H1 (cell line): Measurements from ENCODE around the gene MPRIP. TPM values are rescaled to one million over a fixed set of nuclear protein-coding genes. Genes with fewer than 3 reads are reported as not detected.

Source experiments
- CTCF ChIA-PET: fragments of 300-600 bp; sonication (Branson Sonifier 250); formaldehyde crosslinking; loops from one replicate; lab custom pipeline; 2021; ENCODE audit not compliant: partially characterized antibody; lab: Charles Lee
- POLR2A ChIA-PET: fragments of 300-600 bp; sonication (Branson Sonifier 250); formaldehyde crosslinking; loops from one replicate; lab custom pipeline; 2021; ENCODE audit warnings: inconsistent platforms; ENCODE audit not compliant: partially characterized antibody; lab: Charles Lee
- DNase-seq, 2 experiments: peaks; one replicate each; pipeline versions ENCODE4 v3.0.0 to v3.0.0-alpha.2; 2010 to 2022; ENCODE audit warnings: low spot score in 2 of 2, low read depth in 1 of 2, mixed read lengths in 1 of 2
- FAIRE-seq: peaks from 2 replicates; lab custom pipeline; 2011; peaks lifted over from hg19 to GRCh38; lab: Jason Lieb, UNC
- H2AFZ ChIP-seq: 2 replicates; pipeline ENCODE4 v1.8.1; 2012; ENCODE audit warnings: low read length, inconsistent platforms
- H2AK5ac ChIP-seq: 2 replicates; pipeline ENCODE4 v1.6.1; 2013; ENCODE audit warnings: low read depth, low read length
- H2BK120ac ChIP-seq: replicated peaks from 2 replicates; pipeline ENCODE3; 2013; ENCODE audit warnings: low read depth, low read length, inconsistent platforms
- H2BK12ac ChIP-seq: 2 replicates; pipeline ENCODE4 v1.6.1; 2013; ENCODE audit warnings: low read depth, low read length
- H2BK15ac ChIP-seq: 2 replicates; pipeline ENCODE4 v1.6.1; 2013; ENCODE audit warnings: low read length
- H2BK20ac ChIP-seq: 2 replicates; pipeline ENCODE4 v1.6.1; 2013; ENCODE audit warnings: low read length
- H2BK5ac ChIP-seq: 2 replicates; pipeline ENCODE4 v1.6.1; 2013; ENCODE audit warnings: low read depth, low read length
- H3K14ac ChIP-seq: 2 replicates; pipeline ENCODE4 v1.6.1; 2013; ENCODE audit warnings: inconsistent platforms; ENCODE audit not compliant: insufficient read length
- H3K18ac ChIP-seq: 2 replicates; pipeline ENCODE4 v1.6.1; 2013; ENCODE audit warnings: low read length; ENCODE audit errors: extremely low read depth
- H3K23ac ChIP-seq: 2 replicates; pipeline ENCODE4 v1.6.1; 2013; ENCODE audit warnings: inconsistent platforms; ENCODE audit not compliant: insufficient read length
- H3K23me2 ChIP-seq: 2 replicates; pipeline ENCODE4 v1.6.1; 2013; ENCODE audit warnings: low read depth, low read length
- H3K27ac ChIP-seq: 2 replicates; pipeline ENCODE4 v1.6.1; 2011; ENCODE audit warnings: low read depth, low read length, inconsistent platforms
- H3K27me3 ChIP-seq, 4 experiments: replicated peaks in 1 of 4; 1 replicate in 1 of 4; 2 replicates in 3 of 4; pipeline versions ENCODE4 v1.6.1 to v1.8.1; 2011 to 2013; ENCODE audit warnings: low read length in 3 of 4, mild to moderate bottlenecking in 3 of 4, inconsistent platforms in 2 of 4, mixed read lengths in 2 of 4, moderate library complexity in 1 of 4; ENCODE audit not compliant: control insufficient read depth in 3 of 4, insufficient read depth in 3 of 4; ENCODE audit errors: extremely low read depth in 1 of 4
- H3K36me3 ChIP-seq, 4 experiments: 2 replicates each; pipeline versions ENCODE4 v1.6.1 to v1.8.1; 2011 to 2013; ENCODE audit warnings: mild to moderate bottlenecking in 4 of 4, low read length in 3 of 4, moderate library complexity in 2 of 4, control low read depth in 1 of 4, inconsistent platforms in 1 of 4; ENCODE audit not compliant: insufficient read depth in 4 of 4, control insufficient read depth in 2 of 4
- H3K4ac ChIP-seq: replicated peaks from 2 replicates; pipeline ENCODE3; 2013; ENCODE audit warnings: low read length, low read depth, mixed read lengths, inconsistent platforms; ENCODE audit not compliant: insufficient read length
- H3K4me1 ChIP-seq, 4 experiments: replicated peaks in 1 of 4; 1 replicate in 1 of 4; 2 replicates in 3 of 4; pipeline versions ENCODE4 v1.6.1 to v1.8.1; 2011 to 2013; ENCODE audit warnings: low read length in 3 of 4, inconsistent platforms in 2 of 4, mixed read lengths in 1 of 4; ENCODE audit not compliant: insufficient read depth in 4 of 4, control insufficient read depth in 3 of 4
- H3K4me2 ChIP-seq, 2 experiments: 2 replicates each; pipeline versions ENCODE4 v1.6.1 to v1.8.1; 2011 to 2013; ENCODE audit warnings: low read depth in 2 of 2, low read length in 2 of 2, control low read depth in 1 of 2, inconsistent platforms in 1 of 2, mild to moderate bottlenecking in 1 of 2; ENCODE audit not compliant: insufficient read depth in 1 of 2
- H3K4me3 ChIP-seq, 4 experiments: fragments of 200-600, 300-600 bp in 1 of 4; sonication (generic), shearing (Covaris generic), sonication (Bioruptor Twin) in 1 of 4; 2 replicates each; pipeline versions ENCODE4 v1.5.1 to v1.8.1; 2011 to 2016; ENCODE audit warnings: low read length in 4 of 4, low read depth in 3 of 4, control low read depth in 2 of 4, inconsistent platforms in 2 of 4, mild to moderate bottlenecking in 2 of 4, mixed read lengths in 1 of 4, moderate library complexity in 1 of 4; ENCODE audit not compliant: insufficient read depth in 2 of 4; ENCODE audit errors: extremely low read depth in 1 of 4
- H3K56ac ChIP-seq: replicated peaks from 2 replicates; pipeline ENCODE3; 2013; ENCODE audit warnings: low read depth, mild to moderate bottlenecking, mixed read lengths, low read length, inconsistent platforms; ENCODE audit not compliant: insufficient read length
- H3K79me1 ChIP-seq: 2 replicates; pipeline ENCODE4 v1.6.1; 2013; ENCODE audit warnings: low read depth, low read length, control low read depth
- H3K79me2 ChIP-seq, 2 experiments: 2 replicates each; pipeline versions ENCODE4 v1.6.1 to v1.8.1; 2012 to 2013; ENCODE audit warnings: low read length in 2 of 2, mild to moderate bottlenecking in 2 of 2, inconsistent platforms in 1 of 2; ENCODE audit not compliant: insufficient read depth in 2 of 2, control insufficient read depth in 1 of 2
- H3K9ac ChIP-seq, 4 experiments: replicated peaks in 1 of 4; 1 replicate in 1 of 4; 2 replicates in 3 of 4; pipeline versions ENCODE4 v1.6.1 to v1.8.1; 2011 to 2013; ENCODE audit warnings: low read depth in 3 of 4, low read length in 3 of 4, control low read depth in 2 of 4, mild to moderate bottlenecking in 2 of 4, moderate library complexity in 2 of 4, inconsistent platforms in 1 of 4; ENCODE audit errors: extremely low read depth in 1 of 4
- H3K9me3 ChIP-seq, 2 experiments: 2 replicates each; pipeline versions ENCODE4 v1.6.1 to v1.8.1; 2012 to 2013; ENCODE audit warnings: mild to moderate bottlenecking in 2 of 2, moderate library complexity in 2 of 2, control low read depth in 1 of 2, inconsistent platforms in 1 of 2, low read depth in 1 of 2, low read length in 1 of 2, mixed read lengths in 1 of 2; ENCODE audit not compliant: insufficient read depth in 2 of 2
- H4K20me1 ChIP-seq, 2 experiments: replicated peaks in 1 of 2; 2 replicates each; pipeline versions ENCODE3 to v1.8.1; 2011 to 2013; ENCODE audit warnings: inconsistent platforms in 2 of 2, low read length in 2 of 2, mild to moderate bottlenecking in 1 of 2; ENCODE audit not compliant: insufficient read depth in 2 of 2, control insufficient read depth in 1 of 2
- H4K5ac ChIP-seq: 2 replicates; pipeline ENCODE4 v1.6.1; 2013; ENCODE audit warnings: low read length, low read depth, mixed read lengths, inconsistent platforms; ENCODE audit not compliant: insufficient read length
- H4K8ac ChIP-seq: 2 replicates; pipeline ENCODE4 v1.8.0; 2013; ENCODE audit warnings: mild to moderate bottlenecking, moderate library complexity, low read length, inconsistent platforms; ENCODE audit not compliant: insufficient read depth; ENCODE audit errors: extremely low read depth
- H4K91ac ChIP-seq: replicated peaks from 2 replicates; pipeline ENCODE3; 2013; ENCODE audit warnings: low read length, mixed read lengths, inconsistent platforms; ENCODE audit not compliant: insufficient read length
- CHD1 ChIP-seq: IDR thresholded peaks from 2 replicates; pipeline ENCODE4 v1.6.1; 2012; ENCODE audit warnings: low read depth, low read length, improper control_type of control experiment
- SAP30 ChIP-seq: fragments of 300-600 bp; sonication (generic); IDR thresholded peaks from 2 replicates; pipeline ENCODE4 v1.7.1; 2012; ENCODE audit warnings: low read length, moderate library complexity, mild to moderate bottlenecking, inconsistent platforms; ENCODE audit not compliant: insufficient read depth, insufficient replicate concordance
- WGBS, 2 experiments: shearing (Covaris generic) in 1 of 2; methylation state at CpG; one replicate each; pipeline versions ENCODE4 v1.1.6 to v1.1.7; 2013 to 2015; ENCODE audit warnings: low lambda C conversion rate in 2 of 2, mixed read lengths in 2 of 2, inconsistent platforms in 1 of 2, low coverage in 1 of 2, missing lambda C conversion rate in 1 of 2; ENCODE audit not compliant: insufficient replicate concordance in 2 of 2, insufficient coverage in 1 of 2, insufficient read length in 1 of 2; ENCODE audit errors: extremely low coverage in 1 of 2, missing lambda C conversion rate in 1 of 2; 5-methylcytosine and 5-hydroxymethylcytosine counted together
- polyA plus RNA-seq, 7 experiments: library from polyadenylated mRNA; depleted of rRNA in 3 of 7; stranded (reverse) in 5 of 7; unstranded in 2 of 7; fragments of >200 nt in 5 of 7; fragments of 200-250 nt in 2 of 7; gene quantifications; 1 replicate in 5 of 7; 2 replicates in 1 of 7; 4 replicates in 1 of 7; pipeline versions ENCODE4 v1.2.1 to v1.2.3, GENCODE V29; 2011 to 2013; ENCODE audit warnings: missing spikeins in 2 of 7, mixed read lengths in 2 of 7
- total RNA-seq: library from RNA; stranded (reverse); fragmentation: NEBNext Ultra II Directional; extraction: Animal tissue kit (Norgen Biotek cat#: 25700); gene quantifications from 2 replicates; pipeline ENCODE4 v1.2.1, GENCODE V29; 2021

Gene MPRIP
- total and polyA plus RNA-seq, 2 of the 8 experiments (the other 6 are each of a cell fraction or from before 2014, with no cell fraction given) = 48.6 to 146 TPM

DNA sequence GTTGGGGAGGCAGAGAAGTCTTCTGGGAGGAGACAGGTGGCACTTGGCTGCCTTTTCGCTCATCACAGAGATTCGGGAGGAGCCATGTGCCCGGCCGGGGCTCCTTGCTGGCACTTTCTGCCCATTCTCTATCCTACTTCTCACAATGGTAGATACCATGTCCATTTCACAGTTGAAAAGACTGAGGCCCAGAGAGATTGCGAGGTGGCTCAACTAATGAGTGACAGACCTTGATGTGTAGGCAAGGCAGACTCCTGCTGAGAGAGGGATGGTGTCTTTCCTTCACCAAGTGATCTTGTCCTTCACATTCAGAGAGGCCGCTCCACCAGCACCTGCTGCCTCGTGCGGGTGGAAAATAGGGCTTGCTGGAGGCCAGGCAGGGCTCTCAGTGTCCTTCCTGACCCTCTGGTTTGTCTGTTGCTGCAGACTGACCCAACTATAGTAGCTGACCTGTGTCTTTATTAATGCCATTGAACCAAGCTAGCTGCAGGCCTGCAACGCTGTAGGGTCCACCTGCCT, 42.1 kb downstream of the MPRIP start:
- Histone ChIP-seq H2BK120ac (no peak overlapping the region), H3K9me3 (no peaks in the 10 kb centered on the region), H3K27ac (no peak overlapping the region), H3K23ac (no peak overlapping the region), H3K18ac (no peak overlapping the region), H3K4me2 (no peak overlapping the region), H2BK15ac (no peak overlapping the region), H2AFZ (no peak overlapping the region), H3K27me3 (no peaks in the 10 kb centered on the region), H3K23me2 (no peaks in the 10 kb centered on the region), H2BK5ac (no peak overlapping the region), H4K8ac (no peak overlapping the region), H4K5ac (no peak overlapping the region), H3K4me3 (no peak overlapping the region), H4K20me1 (peaks cover 4 to 6% of the 10 kb centered on the region in 2 experiments), H3K79me1 (peaks cover 16% of the 10 kb centered on the region), H3K36me3 (peaks cover 0 to under 1% (median 0%) of the 10 kb centered on the region in 4 experiments; a peak in 1 of 8 replicates), H3K4me1 (peaks cover 0 to 3% (median under 1%) of the 10 kb centered on the region in 4 experiments; a peak in 3 of 7 replicates), H3K79me2 (peaks cover 0 to 2% of the 10 kb centered on the region in 2 experiments; a peak in 1 of 4 replicates), H2AK5ac (no peak overlapping the region), H3K14ac (no peak overlapping the region), H4K91ac (no peak overlapping the region), H3K9ac (no peak overlapping the region), H2BK12ac (no peak overlapping the region), H3K4ac (no peak overlapping the region), H2BK20ac (no peak overlapping the region), H3K56ac (no peak overlapping the region)
- FAIRE-seq (no peak), DNase-seq (no peak)
- TF ChIP-seq CHD1 (no peak), SAP30 (no peak)
- POLR2A ChIA-PET = interaction anchor here (0.7 kb wide), 1 partner anchor 79 kb away, joined by 3 read pairs; no protein-coding TSS in a partner anchor
- 96% methylated on average over 9 of the region's 9 CpGs; no CpG with 5 or more reads in 1 of the 2 experiments for WGBS, 2 experiments
- CTCF ChIA-PET = interaction anchor here (1.2 to 4.4 kb wide), 5 partner anchors 22 to 160 kb away, joined by 3 to 14 read pairs (median 3); no protein-coding TSS in a partner anchor
